Astrocyte (in vitro differentiated cells and primary cell): Measurements from ENCODE around the gene OR8D1. TPM values are rescaled to one million over a fixed set of nuclear protein-coding genes. Genes with fewer than 3 reads are reported as not detected.
"Not testable (repeated sequence)": the region's sequence is repeated elsewhere in the genome, so short reads cannot be mapped to it uniquely, and the experiment has no call there.

Experiments used
- DNase-seq: peaks from one replicate; pipeline ENCODE4 v3.0.0-alpha.2; 2010; ENCODE audit warnings: low read depth
- FAIRE-seq: peaks from 2 replicates; lab custom pipeline; 2011; peaks lifted over from hg19 to GRCh38; lab: Jason Lieb, UNC
- H2AFZ ChIP-seq: 2 replicates; pipeline ENCODE4 v1.6.0; 2012; ENCODE audit warnings: low read depth, low read length, inconsistent platforms
- H3K27ac ChIP-seq: 2 replicates; pipeline ENCODE4 v1.5.1; 2011; ENCODE audit warnings: low read depth, low read length, inconsistent platforms
- H3K27me3 ChIP-seq: 2 replicates; pipeline ENCODE4 v1.6.0; 2011; ENCODE audit warnings: low read length, inconsistent platforms; ENCODE audit not compliant: insufficient read depth
- H3K36me3 ChIP-seq: 2 replicates; pipeline ENCODE4 v1.5.1; 2011; ENCODE audit warnings: low read length, inconsistent platforms; ENCODE audit not compliant: insufficient read depth
- H3K4me1 ChIP-seq: 2 replicates; pipeline ENCODE4 v1.5.1; 2011; ENCODE audit warnings: low read length, inconsistent platforms; ENCODE audit not compliant: insufficient read depth
- H3K4me2 ChIP-seq: 2 replicates; pipeline ENCODE4 v1.6.0; 2012; ENCODE audit warnings: low read length, inconsistent platforms
- H3K4me3 ChIP-seq: 2 replicates; pipeline ENCODE4 v1.5.1; 2011; ENCODE audit warnings: low read depth, mild to moderate bottlenecking, low read length, inconsistent platforms; ENCODE audit not compliant: insufficient read depth
- H3K79me2 ChIP-seq: 2 replicates; pipeline ENCODE4 v1.6.0; 2012; ENCODE audit warnings: mild to moderate bottlenecking, low read length, inconsistent platforms; ENCODE audit not compliant: insufficient read depth
- H3K9ac ChIP-seq: 2 replicates; pipeline ENCODE4 v1.6.0; 2012; ENCODE audit warnings: mild to moderate bottlenecking, low read length, inconsistent platforms
- H3K9me3 ChIP-seq: 2 replicates; pipeline ENCODE4 v1.5.1; 2012; ENCODE audit warnings: low read depth, mild to moderate bottlenecking, low read length, inconsistent platforms; ENCODE audit not compliant: insufficient read depth
- H4K20me1 ChIP-seq: 2 replicates; pipeline ENCODE4 v1.6.0; 2012; ENCODE audit warnings: low read length, inconsistent platforms; ENCODE audit not compliant: insufficient read depth
- H3K27ac Mint-ChIP-seq: one replicate; pipeline ENCODE4 v1.8.0; 2021; ENCODE audit warnings: mild to moderate bottlenecking, mixed read lengths; ENCODE audit not compliant: unreplicated experiment
- H3K27me3 Mint-ChIP-seq: one replicate; pipeline ENCODE4 v1.8.0; 2021; ENCODE audit warnings: low read depth, mixed read lengths; ENCODE audit not compliant: unreplicated experiment
- H3K36me3 Mint-ChIP-seq: one replicate; pipeline ENCODE4 v1.8.0; 2021; ENCODE audit warnings: low read depth, mixed read lengths; ENCODE audit not compliant: unreplicated experiment
- H3K4me1 Mint-ChIP-seq: one replicate; pipeline ENCODE4 v1.8.0; 2021; ENCODE audit warnings: low read depth, mixed read lengths; ENCODE audit not compliant: unreplicated experiment
- H3K4me3 Mint-ChIP-seq: one replicate; pipeline ENCODE4 v1.8.0; 2021; ENCODE audit warnings: mild to moderate bottlenecking, moderate library complexity, mixed read lengths; ENCODE audit not compliant: unreplicated experiment
- H3K9me3 Mint-ChIP-seq: one replicate; pipeline ENCODE4 v1.8.0; 2021; ENCODE audit warnings: mild to moderate bottlenecking, mixed read lengths; ENCODE audit not compliant: unreplicated experiment
- EZH2 ChIP-seq: IDR thresholded peaks from 2 replicates; pipeline ENCODE4 v1.6.1; 2012; ENCODE audit warnings: mild to moderate bottlenecking, low read length, inconsistent platforms; ENCODE audit not compliant: insufficient read depth
- total RNA-seq: library from RNA; stranded (reverse); gene quantifications from 2 replicates; pipeline ENCODE4 v1.2.1, GENCODE V29; 2021
- TF ChIP-seq, protein P1 (sequence below): IDR thresholded peaks from 2 replicates; pipeline ENCODE4 v1.5.1; 2011; ENCODE audit warnings: low read depth, mild to moderate bottlenecking, inconsistent platforms, low read length, moderate library complexity; ENCODE audit not compliant: insufficient read depth

OR8D1 gene
- total RNA-seq, 1 donor from 2014 or later = not detected

GRCh38 chr11:124277207-124277606, 36.5 kb downstream of the OR8D1 start:
- Mint-ChIP-seq H3K27me3 (no peaks in the 10 kb centered on the region), H3K4me3 (no peak overlapping the region), H3K9me3 (peaks cover 3% of the 10 kb centered on the region), H3K36me3 (no peaks in the 10 kb centered on the region), H3K4me1 (no peaks in the 10 kb centered on the region), H3K27ac (no peak overlapping the region)
- H3K4me3 ChIP-seq = no peak overlapping the region
- H3K79me2 ChIP-seq = no peaks in the 10 kb centered on the region
- no peaks in the 10 kb centered on the region for H3K4me1 ChIP-seq
- no peaks in the 10 kb centered on the region for H3K36me3 ChIP-seq
- H3K9ac ChIP-seq = no peak overlapping the region
- no peak overlapping the region for H2AFZ ChIP-seq
- DNase-seq (no peak), FAIRE-seq (no peak)
- H3K27ac ChIP-seq = no peak overlapping the region
- H4K20me1 ChIP-seq = no peaks in the 10 kb centered on the region
- H3K4me2 ChIP-seq = no peak overlapping the region
- H3K27me3 ChIP-seq = peaks cover 3% of the 10 kb centered on the region
- TF ChIP-seq, protein P1, sequence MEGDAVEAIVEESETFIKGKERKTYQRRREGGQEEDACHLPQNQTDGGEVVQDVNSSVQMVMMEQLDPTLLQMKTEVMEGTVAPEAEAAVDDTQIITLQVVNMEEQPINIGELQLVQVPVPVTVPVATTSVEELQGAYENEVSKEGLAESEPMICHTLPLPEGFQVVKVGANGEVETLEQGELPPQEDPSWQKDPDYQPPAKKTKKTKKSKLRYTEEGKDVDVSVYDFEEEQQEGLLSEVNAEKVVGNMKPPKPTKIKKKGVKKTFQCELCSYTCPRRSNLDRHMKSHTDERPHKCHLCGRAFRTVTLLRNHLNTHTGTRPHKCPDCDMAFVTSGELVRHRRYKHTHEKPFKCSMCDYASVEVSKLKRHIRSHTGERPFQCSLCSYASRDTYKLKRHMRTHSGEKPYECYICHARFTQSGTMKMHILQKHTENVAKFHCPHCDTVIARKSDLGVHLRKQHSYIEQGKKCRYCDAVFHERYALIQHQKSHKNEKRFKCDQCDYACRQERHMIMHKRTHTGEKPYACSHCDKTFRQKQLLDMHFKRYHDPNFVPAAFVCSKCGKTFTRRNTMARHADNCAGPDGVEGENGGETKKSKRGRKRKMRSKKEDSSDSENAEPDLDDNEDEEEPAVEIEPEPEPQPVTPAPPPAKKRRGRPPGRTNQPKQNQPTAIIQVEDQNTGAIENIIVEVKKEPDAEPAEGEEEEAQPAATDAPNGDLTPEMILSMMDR = no peak
- no peak for TF ChIP-seq EZH2
- no peaks in the 10 kb centered on the region for H3K9me3 ChIP-seq

DNA sequence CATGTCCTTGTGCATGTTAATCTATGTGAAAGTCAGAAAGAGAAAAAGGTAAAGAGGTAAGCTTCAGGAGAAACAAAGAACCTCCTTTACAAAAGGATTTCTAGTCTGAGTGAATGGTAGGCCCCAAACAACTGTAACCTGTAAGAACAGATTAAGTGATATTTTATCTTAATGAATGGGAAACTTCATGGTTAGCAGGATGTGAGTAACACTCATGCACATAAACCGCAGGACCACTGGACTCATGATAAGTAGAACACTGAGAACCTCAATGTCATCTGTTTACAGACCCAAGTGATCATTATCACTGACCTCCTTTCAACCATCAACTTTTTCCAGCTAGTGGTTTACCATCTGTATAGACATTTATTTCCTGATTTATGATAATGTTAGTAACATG, 37.7 kb downstream of the OR8D1 start:
- no peaks in the 10 kb centered on the region for H3K4me1 ChIP-seq
- H4K20me1 ChIP-seq = no peaks in the 10 kb centered on the region
- no peak for TF ChIP-seq EZH2
- TF ChIP-seq, protein P1 = no peak
- Mint-ChIP-seq H3K4me3 (no peak overlapping the region), H3K27me3 (no peaks in the 10 kb centered on the region), H3K27ac (no peak overlapping the region), H3K9me3 (peaks cover 2% of the 10 kb centered on the region), H3K36me3 (no peaks in the 10 kb centered on the region), H3K4me1 (no peaks in the 10 kb centered on the region)
- no peak overlapping the region for H3K9ac ChIP-seq
- H3K36me3 ChIP-seq = no peaks in the 10 kb centered on the region
- no peak overlapping the region for H3K27ac ChIP-seq
- peak overlapping the region; percentile 21 for H3K4me2 ChIP-seq
- no peaks in the 10 kb centered on the region for H3K9me3 ChIP-seq
- FAIRE-seq = no peak
- peaks cover 3% of the 10 kb centered on the region for H3K27me3 ChIP-seq
- peak; percentile 96 for DNase-seq
- H3K4me3 ChIP-seq = no peak overlapping the region
- no peak overlapping the region for H2AFZ ChIP-seq
- no peaks in the 10 kb centered on the region for H3K79me2 ChIP-seq

DNA sequence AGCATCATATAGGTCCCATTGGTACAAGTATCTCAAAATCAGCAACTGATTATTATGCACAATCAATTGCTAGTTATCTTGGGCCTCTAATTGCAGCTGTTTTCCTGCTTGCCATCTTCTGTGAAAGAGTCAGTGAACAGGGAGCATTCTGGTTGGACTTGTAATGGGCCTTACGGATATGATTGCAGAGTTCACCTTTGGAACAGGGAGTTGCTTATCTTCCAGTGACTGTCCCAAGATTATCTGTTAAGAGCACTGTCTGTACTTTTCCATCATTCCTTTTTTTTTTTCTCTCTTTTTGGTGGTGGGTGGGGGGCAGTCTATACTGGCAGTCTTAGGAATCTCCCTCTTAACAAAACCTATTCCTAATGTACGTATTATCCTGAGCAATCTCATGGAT, 39.7 kb downstream of the OR8D1 start:
- no peak overlapping the region for H3K27ac Mint-ChIP-seq
- no peaks in the 10 kb centered on the region for H3K36me3 Mint-ChIP-seq
- Histone ChIP-seq H3K79me2 (no peaks in the 10 kb centered on the region), H2AFZ (no peak overlapping the region), H3K4me1 (no peaks in the 10 kb centered on the region), H3K9me3 (no peaks in the 10 kb centered on the region), H3K27me3 (peaks cover 3% of the 10 kb centered on the region), H3K4me3 (no peak overlapping the region), H3K4me2 (no peak overlapping the region), H3K36me3 (no peaks in the 10 kb centered on the region), H3K9ac (no peak overlapping the region), H4K20me1 (no peaks in the 10 kb centered on the region), H3K27ac (no peak overlapping the region)
- DNase-seq = no peak
- no peak for FAIRE-seq
- no peaks in the 10 kb centered on the region for H3K4me1 Mint-ChIP-seq
- TF ChIP-seq, protein P1 = no peak
- TF ChIP-seq EZH2 = no peak
- no peaks in the 10 kb centered on the region for H3K9me3 Mint-ChIP-seq
- no peaks in the 10 kb centered on the region for H3K27me3 Mint-ChIP-seq
- no peak overlapping the region for H3K4me3 Mint-ChIP-seq

DNA sequence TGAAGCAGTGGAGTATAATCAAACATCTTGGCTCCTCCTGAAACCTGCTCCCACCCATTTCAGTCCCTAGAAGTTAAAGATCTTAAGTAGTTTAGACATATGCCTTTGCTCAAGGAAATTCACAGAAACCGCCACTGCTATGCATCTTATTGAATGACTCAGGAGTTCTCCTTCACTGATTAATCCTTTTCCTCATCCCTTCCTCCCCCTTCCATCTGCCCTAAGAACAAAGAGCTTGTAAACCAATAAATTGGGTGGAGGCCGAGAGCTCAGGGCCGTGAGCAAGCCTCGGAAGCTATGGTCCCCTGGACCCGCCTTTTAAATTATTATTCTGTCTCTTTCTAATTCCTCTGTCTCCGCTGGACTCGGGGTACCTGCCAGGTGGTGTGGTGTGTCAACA, 42.9 kb downstream of the OR8D1 start:
- H3K27ac ChIP-seq = not testable (repeated sequence)

More for the DNA sequence above, 42.9 kb downstream of the OR8D1 start:
- not testable (repeated sequence) for FAIRE-seq, H3K27ac Mint-ChIP-seq, H3K9me3 Mint-ChIP-seq, H3K36me3 Mint-ChIP-seq, H2AFZ ChIP-seq, H3K4me3 ChIP-seq, H3K9ac ChIP-seq, H3K4me1 ChIP-seq, H3K4me1 Mint-ChIP-seq, H3K79me2 ChIP-seq, H3K9me3 ChIP-seq, H3K36me3 ChIP-seq, H3K27me3 ChIP-seq, H3K4me3 Mint-ChIP-seq, H3K27me3 Mint-ChIP-seq, H3K4me2 ChIP-seq, H4K20me1 ChIP-seq
- peak; percentile 42 for DNase-seq
